Panc1 (cell line): Measurements from ENCODE around the gene DHX34. TPM values are rescaled to one million over a fixed set of nuclear protein-coding genes. Genes with fewer than 3 reads are reported as not detected.

Source experiments
- ATAC-seq: fragments of 200-7000 bp; cut with Tn5 transposase; 2 replicates; pipeline ENCODE4 v1.9.1; 2020; ENCODE audit warnings: mild to moderate bottlenecking, moderate library complexity
- BruUV-seq: library from RNA; stranded (reverse); fragments of 400-500 nt; replicated peaks from 2 replicates; lab custom pipeline; 2021; lab: Mats Ljungman, UMichigan
- CTCF ChIA-PET: fragments of 300-600 bp; sonication (Branson Sonifier 250); formaldehyde crosslinking; loops from one replicate; lab custom pipeline; 2022; ENCODE audit warnings: antibody characterized with exemption; lab: Charles Lee
- POLR2A ChIA-PET: fragments of 300-600 bp; sonication (Branson Sonifier 250); formaldehyde crosslinking; loops from one replicate; lab custom pipeline; 2022; ENCODE audit warnings: antibody characterized with exemption; lab: Charles Lee
- DNase-seq: peaks from one replicate; pipeline ENCODE4 v3.0.0-alpha.2; 2010; ENCODE audit warnings: low read depth, low spot score
- H3K27ac ChIP-seq: 2 replicates; pipeline ENCODE4 v1.5.1; 2011; ENCODE audit warnings: mild to moderate bottlenecking, low read length, inconsistent platforms
- H3K27me3 ChIP-seq: fragments of 200-500 bp; sonication (Bioruptor generic); 2 replicates; pipeline ENCODE4 v1.6.0; 2014; ENCODE audit warnings: low read length, inconsistent platforms; ENCODE audit not compliant: control insufficient read depth, insufficient read depth
- H3K36me3 ChIP-seq: fragments of 200-500 bp; sonication (Bioruptor generic); 2 replicates; pipeline ENCODE4 v1.5.1; 2014; ENCODE audit warnings: inconsistent platforms, mild to moderate bottlenecking, low read length, moderate library complexity; ENCODE audit not compliant: control insufficient read depth, insufficient read depth
- H3K4me1 ChIP-seq: 2 replicates; pipeline ENCODE4 v1.5.1; 2011; ENCODE audit warnings: inconsistent platforms, mild to moderate bottlenecking, low read length, moderate library complexity; ENCODE audit not compliant: control insufficient read depth, insufficient read depth
- H3K4me3 ChIP-seq, 2 experiments: 2 replicates each; pipeline ENCODE4 v1.5.1; 2011 to 2012; ENCODE audit warnings: low read depth in 2 of 2, low read length in 2 of 2, mild to moderate bottlenecking in 2 of 2, inconsistent platforms in 1 of 2, moderate library complexity in 1 of 2
- H3K9me3 ChIP-seq: fragments of 200-500 bp; sonication (Bioruptor generic); 2 replicates; pipeline ENCODE4 v1.5.1; 2014; ENCODE audit warnings: low read depth, mild to moderate bottlenecking, inconsistent platforms, low read length, moderate library complexity; ENCODE audit not compliant: control insufficient read depth, insufficient read depth
- CTCF ChIP-seq: fragments of 450-650 bp; IDR thresholded peaks from 2 replicates; pipeline ENCODE4 v1.5.1; 2017; ENCODE audit warnings: mild to moderate bottlenecking
- POLR2AphosphoS5 ChIP-seq: IDR thresholded peaks from 2 replicates; pipeline ENCODE4 v1.6.1; 2012; ENCODE audit warnings: mild to moderate bottlenecking, low read depth, low read length, moderate library complexity
- REST ChIP-seq, 2 experiments: IDR thresholded peaks; 2 replicates each; pipeline ENCODE4 v1.6.1; 2011 to 2012; ENCODE audit warnings: low read depth in 2 of 2, control low read depth in 1 of 2, low read length in 1 of 2, mild to moderate bottlenecking in 1 of 2, moderate library complexity in 1 of 2; ENCODE audit not compliant: insufficient read depth in 1 of 2
- SIN3A ChIP-seq: IDR thresholded peaks from 2 replicates; pipeline ENCODE4 v1.6.1; 2012; ENCODE audit warnings: low read depth, mild to moderate bottlenecking, low read length, moderate library complexity, borderline replicate concordance; ENCODE audit not compliant: insufficient read depth
- TCF7L2 ChIP-seq: IDR thresholded peaks from 2 replicates; pipeline ENCODE4 v1.6.1; 2011; ENCODE audit warnings: mild to moderate bottlenecking, low read depth, low read length, inconsistent platforms
- in situ Hi-C: cut with HindIII; loops from 2 replicates; pipeline ENCODE4 v1.10.0; 2016; ENCODE audit warnings: low sequenced_read_pairs, low pct_unique_long_range_greater_than_20kb
- intact Hi-C: fragments of 100-400 bp; cut with micrococcal nuclease; formaldehyde crosslinking; loops from one replicate; pipeline ENCODE4 v1.10.0; 2022; ENCODE audit not compliant: unreplicated experiment
- total RNA-seq: library from RNA; stranded (reverse); gene quantifications from one replicate; pipeline ENCODE4 v1.2.1, GENCODE V29; 2021; ENCODE audit not compliant: unreplicated experiment

DHX34 gene
- total RNA-seq, 1 experiment from 2014 or later: 29.2 TPM

GRCh38 chr19:47302249-47302648 lies 46.9 kb upstream of the DHX34 start:
- DNase-seq (no peak), ATAC-seq (no peak)
- no TSS peak for BruUV-seq
- ChIA-PET POLR2A (no interaction called here), CTCF (no interaction called here)
- Histone ChIP-seq H3K27me3 (no peaks in the 10 kb centered on the region), H3K4me3 (no peak overlapping the region), H3K27ac (no peak overlapping the region), H3K9me3 (no peaks in the 10 kb centered on the region), H3K4me1 (0 out of 2 replicates have a peak, but pooled peaks cover 2% of the 10 kb centered on the region), H3K36me3 (no peaks in the 10 kb centered on the region)
- in situ Hi-C loops: no loop called here
- intact Hi-C loops: no loop called here
- TF ChIP-seq POLR2AphosphoS5 (no peak), REST (IDR thresholded peaks at IDR 0.05; ENCODE audit: insufficient read depth in 1 of 2, low read depth in 2 of 2, low read length in 1 of 2) (no peak), TCF7L2 (no peak), SIN3A (no peak), CTCF (no peak)

- no peaks in the 10 kb centered on the region for H3K27me3 ChIP-seq
- TF ChIP-seq CTCF (no peak), TCF7L2 (no peak), SIN3A (no peak), POLR2AphosphoS5 (no peak), REST (IDR thresholded peaks at IDR 0.05; ENCODE audit: insufficient read depth in 1 of 2, low read depth in 2 of 2, low read length in 1 of 2) (no peak)
- POLR2A ChIA-PET: no interaction called here
- CTCF ChIA-PET: no interaction called here
- H3K36me3 ChIP-seq: no peaks in the 10 kb centered on the region
- no peaks in the 10 kb centered on the region for H3K9me3 ChIP-seq
- no TSS peak for BruUV-seq
- H3K4me1 ChIP-seq: 0 out of 2 replicates have a peak, but pooled peaks cover 2% of the 10 kb centered on the region
- H3K4me3 ChIP-seq: no peak overlapping the region
- intact Hi-C loops (no loop called here), in situ Hi-C loops (no loop called here)
- no peak for ATAC-seq
- no peak for DNase-seq
- no peak overlapping the region for H3K27ac ChIP-seq
Measured at GRCh38 chr19:47303966-47304365, 45.1 kb upstream of the DHX34 start.
